Measurements from ENCODE around the gene DCDC1. TPM values are rescaled to one million over a fixed set of nuclear protein-coding genes. Genes with fewer than 3 reads are reported as not detected.

Gene DCDC1
- total RNA-seq, 1 experiment from 2014 or later: 0.22 TPM

DNA sequence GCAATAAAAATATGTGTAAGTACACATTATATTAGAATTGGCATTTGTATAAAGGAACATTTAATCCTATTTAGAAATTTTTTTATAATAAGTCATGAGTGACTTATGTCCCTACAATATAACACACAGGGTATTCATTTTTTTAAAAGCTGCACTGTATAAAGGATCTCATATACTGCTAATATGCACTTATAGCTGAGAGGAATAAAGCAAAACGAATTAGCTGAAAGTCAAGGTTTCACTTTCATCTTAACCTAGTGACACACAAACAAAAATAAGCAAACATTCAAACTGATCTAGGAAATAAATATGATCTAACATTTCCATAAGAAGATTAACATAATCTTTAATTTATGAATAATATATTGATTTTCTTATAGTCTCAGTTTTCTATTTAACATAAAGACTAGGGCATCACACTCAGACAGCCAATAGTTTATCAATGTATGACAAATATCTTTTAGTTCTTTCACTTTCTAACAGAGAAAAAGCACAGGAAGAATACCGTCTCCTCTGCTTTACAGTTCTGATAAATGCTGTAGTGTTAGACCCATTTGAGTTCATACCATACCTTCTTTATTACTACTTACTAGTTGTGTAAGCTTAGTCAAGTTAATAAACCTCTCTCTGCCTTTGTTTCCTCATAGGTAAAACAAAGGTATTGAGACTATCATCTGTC is 42.9 kb downstream of the DCDC1 start:
- DNase-seq (ENCODE audit: low spot score) (no peak), ATAC-seq (no peak)
- H3K4me1 Mint-ChIP-seq: 0 out of 2 replicates have a peak, but pooled peaks cover under 1% of the 10 kb centered on the region
- no peak for TF ChIP-seq TEAD1 (CRISPR knock-in tag; IDR thresholded peaks at IDR 0.05)
- H3K9me3 Mint-ChIP-seq: peaks cover 28% of the 10 kb centered on the region
- ChIA-PET CTCF (interaction anchor here (1.2 kb wide), 1 partner anchor 14 kb away, joined by 3 read pairs; no protein-coding TSS in a partner anchor), POLR2A (interaction anchor here (0.6 kb wide), 1 partner anchor 360 kb away, joined by 3 read pairs; no protein-coding TSS in a partner anchor)
- H3K36me3 Mint-ChIP-seq: no peaks in the 10 kb centered on the region; the same call in 1 of the 2 replicates
- H3K4me3 Mint-ChIP-seq: no peak overlapping the region
- no peaks in the 10 kb centered on the region for H3K27me3 Mint-ChIP-seq (ENCODE audit: low read depth)
- H3K27ac Mint-ChIP-seq: no peak overlapping the region

DNA sequence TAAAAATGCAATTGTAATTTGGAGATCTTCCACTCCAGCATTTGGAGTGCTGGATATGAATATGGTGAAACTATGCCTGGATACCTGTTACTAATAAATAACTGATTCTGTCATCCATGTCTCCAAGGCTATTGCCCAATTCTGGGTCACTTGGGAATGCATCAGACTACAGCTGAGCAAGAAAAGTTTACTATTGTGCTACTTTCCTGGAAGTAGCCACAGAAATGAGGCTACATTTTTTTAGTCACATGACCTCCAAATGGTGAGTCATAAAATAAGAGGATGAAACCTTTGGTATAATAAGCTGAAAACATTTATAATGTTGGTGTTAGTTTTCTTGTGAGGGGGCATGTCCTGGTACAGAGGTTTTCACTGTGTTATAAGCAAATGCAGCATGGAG is 44.4 kb downstream of the DCDC1 start:
- Mint-ChIP-seq H3K36me3 (no peaks in the 10 kb centered on the region; the same call in 1 of the 2 replicates), H3K4me3 (no peak overlapping the region), H3K27me3 (ENCODE audit: low read depth) (no peaks in the 10 kb centered on the region), H3K9me3 (peaks cover 16% of the 10 kb centered on the region), H3K4me1 (peaks cover 4% of the 10 kb centered on the region; the same call in 1 of the 2 replicates), H3K27ac (no peak overlapping the region)
- TF ChIP-seq GABPB1 (CRISPR knock-in tag; IDR thresholded peaks at IDR 0.05) (no peak), JUN (CRISPR knock-in tag; IDR thresholded peaks at IDR 0.05) (no peak), NFATC4 (CRISPR knock-in tag; IDR thresholded peaks at IDR 0.05) (no peak), CREM (CRISPR knock-in tag; IDR thresholded peaks at IDR 0.05) (no peak), TP53 (CRISPR knock-in tag; IDR thresholded peaks at IDR 0.05) (no peak), CBFB (CRISPR knock-in tag; IDR thresholded peaks at IDR 0.05; ENCODE audit: low read depth) (no peak), ZNF219 (CRISPR knock-in tag; IDR thresholded peaks at IDR 0.05; ENCODE audit: borderline replicate concordance) (no peak), RORB (CRISPR knock-in tag; IDR thresholded peaks at IDR 0.05) (no peak), NR3C1 (CRISPR knock-in tag; conservative IDR thresholded peaks at IDR 0.05; ENCODE audit: low read depth) (no peak), NFE2L1 (CRISPR knock-in tag; IDR thresholded peaks at IDR 0.05) (no peak)
- TF ChIP-seq, protein P1, sequence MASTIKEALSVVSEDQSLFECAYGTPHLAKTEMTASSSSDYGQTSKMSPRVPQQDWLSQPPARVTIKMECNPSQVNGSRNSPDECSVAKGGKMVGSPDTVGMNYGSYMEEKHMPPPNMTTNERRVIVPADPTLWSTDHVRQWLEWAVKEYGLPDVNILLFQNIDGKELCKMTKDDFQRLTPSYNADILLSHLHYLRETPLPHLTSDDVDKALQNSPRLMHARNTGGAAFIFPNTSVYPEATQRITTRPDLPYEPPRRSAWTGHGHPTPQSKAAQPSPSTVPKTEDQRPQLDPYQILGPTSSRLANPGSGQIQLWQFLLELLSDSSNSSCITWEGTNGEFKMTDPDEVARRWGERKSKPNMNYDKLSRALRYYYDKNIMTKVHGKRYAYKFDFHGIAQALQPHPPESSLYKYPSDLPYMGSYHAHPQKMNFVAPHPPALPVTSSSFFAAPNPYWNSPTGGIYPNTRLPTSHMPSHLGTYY (CRISPR knock-in tag; IDR thresholded peaks at IDR 0.05): no peak
- TF ChIP-seq, protein P2, sequence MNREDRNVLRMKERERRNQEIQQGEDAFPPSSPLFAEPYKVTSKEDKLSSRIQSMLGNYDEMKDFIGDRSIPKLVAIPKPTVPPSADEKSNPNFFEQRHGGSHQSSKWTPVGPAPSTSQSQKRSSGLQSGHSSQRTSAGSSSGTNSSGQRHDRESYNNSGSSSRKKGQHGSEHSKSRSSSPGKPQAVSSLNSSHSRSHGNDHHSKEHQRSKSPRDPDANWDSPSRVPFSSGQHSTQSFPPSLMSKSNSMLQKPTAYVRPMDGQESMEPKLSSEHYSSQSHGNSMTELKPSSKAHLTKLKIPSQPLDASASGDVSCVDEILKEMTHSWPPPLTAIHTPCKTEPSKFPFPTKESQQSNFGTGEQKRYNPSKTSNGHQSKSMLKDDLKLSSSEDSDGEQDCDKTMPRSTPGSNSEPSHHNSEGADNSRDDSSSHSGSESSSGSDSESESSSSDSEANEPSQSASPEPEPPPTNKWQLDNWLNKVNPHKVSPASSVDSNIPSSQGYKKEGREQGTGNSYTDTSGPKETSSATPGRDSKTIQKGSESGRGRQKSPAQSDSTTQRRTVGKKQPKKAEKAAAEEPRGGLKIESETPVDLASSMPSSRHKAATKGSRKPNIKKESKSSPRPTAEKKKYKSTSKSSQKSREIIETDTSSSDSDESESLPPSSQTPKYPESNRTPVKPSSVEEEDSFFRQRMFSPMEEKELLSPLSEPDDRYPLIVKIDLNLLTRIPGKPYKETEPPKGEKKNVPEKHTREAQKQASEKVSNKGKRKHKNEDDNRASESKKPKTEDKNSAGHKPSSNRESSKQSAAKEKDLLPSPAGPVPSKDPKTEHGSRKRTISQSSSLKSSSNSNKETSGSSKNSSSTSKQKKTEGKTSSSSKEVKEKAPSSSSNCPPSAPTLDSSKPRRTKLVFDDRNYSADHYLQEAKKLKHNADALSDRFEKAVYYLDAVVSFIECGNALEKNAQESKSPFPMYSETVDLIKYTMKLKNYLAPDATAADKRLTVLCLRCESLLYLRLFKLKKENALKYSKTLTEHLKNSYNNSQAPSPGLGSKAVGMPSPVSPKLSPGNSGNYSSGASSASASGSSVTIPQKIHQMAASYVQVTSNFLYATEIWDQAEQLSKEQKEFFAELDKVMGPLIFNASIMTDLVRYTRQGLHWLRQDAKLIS (CRISPR knock-in tag; IDR thresholded peaks at IDR 0.05; ENCODE audit: borderline replicate concordance): no peak
- TF ChIP-seq, protein P3, sequence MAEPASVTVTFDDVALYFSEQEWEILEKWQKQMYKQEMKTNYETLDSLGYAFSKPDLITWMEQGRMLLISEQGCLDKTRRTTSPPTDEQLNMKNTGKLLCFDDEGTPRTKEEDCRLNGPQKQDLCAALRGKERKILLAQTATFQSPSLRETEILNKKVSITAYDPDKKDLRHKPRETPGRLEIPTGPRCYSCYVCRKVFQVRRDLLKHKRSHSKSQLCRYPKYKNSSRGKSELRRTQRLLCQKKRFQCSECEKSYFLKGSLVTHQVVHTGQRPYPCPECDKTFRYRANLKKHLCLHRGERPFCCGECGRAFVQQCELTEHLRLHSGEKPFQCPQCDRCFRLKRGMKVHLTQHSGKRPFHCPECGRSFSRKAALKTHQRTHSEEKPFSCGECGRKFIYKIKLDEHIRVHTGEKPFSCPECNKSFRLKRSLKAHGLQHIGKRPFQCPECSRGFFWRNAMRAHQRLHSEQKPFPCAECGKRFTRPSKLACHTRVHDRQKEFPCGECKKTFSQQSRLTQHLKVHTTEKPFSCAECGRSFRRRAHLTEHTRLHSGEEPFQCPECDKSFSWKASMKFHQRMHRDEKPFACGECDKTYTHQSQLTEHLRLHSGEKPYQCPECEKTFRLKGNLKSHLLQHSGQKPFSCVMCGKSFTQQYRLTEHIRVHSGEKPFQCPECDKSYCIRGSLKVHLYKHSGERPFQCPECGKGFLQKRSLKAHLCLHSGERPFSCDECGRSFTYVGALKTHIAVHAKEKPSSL (CRISPR knock-in tag; conservative IDR thresholded peaks at IDR 0.05): no peak
- TF ChIP-seq, protein P4, sequence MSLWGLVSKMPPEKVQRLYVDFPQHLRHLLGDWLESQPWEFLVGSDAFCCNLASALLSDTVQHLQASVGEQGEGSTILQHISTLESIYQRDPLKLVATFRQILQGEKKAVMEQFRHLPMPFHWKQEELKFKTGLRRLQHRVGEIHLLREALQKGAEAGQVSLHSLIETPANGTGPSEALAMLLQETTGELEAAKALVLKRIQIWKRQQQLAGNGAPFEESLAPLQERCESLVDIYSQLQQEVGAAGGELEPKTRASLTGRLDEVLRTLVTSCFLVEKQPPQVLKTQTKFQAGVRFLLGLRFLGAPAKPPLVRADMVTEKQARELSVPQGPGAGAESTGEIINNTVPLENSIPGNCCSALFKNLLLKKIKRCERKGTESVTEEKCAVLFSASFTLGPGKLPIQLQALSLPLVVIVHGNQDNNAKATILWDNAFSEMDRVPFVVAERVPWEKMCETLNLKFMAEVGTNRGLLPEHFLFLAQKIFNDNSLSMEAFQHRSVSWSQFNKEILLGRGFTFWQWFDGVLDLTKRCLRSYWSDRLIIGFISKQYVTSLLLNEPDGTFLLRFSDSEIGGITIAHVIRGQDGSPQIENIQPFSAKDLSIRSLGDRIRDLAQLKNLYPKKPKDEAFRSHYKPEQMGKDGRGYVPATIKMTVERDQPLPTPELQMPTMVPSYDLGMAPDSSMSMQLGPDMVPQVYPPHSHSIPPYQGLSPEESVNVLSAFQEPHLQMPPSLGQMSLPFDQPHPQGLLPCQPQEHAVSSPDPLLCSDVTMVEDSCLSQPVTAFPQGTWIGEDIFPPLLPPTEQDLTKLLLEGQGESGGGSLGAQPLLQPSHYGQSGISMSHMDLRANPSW (CRISPR knock-in tag; conservative IDR thresholded peaks at IDR 0.05; ENCODE audit: low read depth): no peak
- TF ChIP-seq, protein P5, sequence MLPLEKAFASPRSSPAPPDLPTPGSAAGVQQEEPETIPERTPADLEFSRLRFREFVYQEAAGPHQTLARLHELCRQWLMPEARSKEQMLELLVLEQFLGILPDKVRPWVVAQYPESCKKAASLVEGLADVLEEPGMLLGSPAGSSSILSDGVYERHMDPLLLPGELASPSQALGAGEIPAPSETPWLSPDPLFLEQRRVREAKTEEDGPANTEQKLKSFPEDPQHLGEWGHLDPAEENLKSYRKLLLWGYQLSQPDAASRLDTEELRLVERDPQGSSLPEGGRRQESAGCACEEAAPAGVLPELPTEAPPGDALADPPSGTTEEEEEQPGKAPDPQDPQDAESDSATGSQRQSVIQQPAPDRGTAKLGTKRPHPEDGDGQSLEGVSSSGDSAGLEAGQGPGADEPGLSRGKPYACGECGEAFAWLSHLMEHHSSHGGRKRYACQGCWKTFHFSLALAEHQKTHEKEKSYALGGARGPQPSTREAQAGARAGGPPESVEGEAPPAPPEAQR (CRISPR knock-in tag; IDR thresholded peaks at IDR 0.05): no peak
- TF ChIP-seq, protein P6, sequence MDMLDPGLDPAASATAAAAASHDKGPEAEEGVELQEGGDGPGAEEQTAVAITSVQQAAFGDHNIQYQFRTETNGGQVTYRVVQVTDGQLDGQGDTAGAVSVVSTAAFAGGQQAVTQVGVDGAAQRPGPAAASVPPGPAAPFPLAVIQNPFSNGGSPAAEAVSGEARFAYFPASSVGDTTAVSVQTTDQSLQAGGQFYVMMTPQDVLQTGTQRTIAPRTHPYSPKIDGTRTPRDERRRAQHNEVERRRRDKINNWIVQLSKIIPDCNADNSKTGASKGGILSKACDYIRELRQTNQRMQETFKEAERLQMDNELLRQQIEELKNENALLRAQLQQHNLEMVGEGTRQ (CRISPR knock-in tag; IDR thresholded peaks at IDR 0.05): no peak
- TF ChIP-seq, protein P7, sequence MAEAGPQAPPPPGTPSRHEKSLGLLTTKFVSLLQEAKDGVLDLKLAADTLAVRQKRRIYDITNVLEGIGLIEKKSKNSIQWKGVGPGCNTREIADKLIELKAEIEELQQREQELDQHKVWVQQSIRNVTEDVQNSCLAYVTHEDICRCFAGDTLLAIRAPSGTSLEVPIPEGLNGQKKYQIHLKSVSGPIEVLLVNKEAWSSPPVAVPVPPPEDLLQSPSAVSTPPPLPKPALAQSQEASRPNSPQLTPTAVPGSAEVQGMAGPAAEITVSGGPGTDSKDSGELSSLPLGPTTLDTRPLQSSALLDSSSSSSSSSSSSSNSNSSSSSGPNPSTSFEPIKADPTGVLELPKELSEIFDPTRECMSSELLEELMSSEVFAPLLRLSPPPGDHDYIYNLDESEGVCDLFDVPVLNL (CRISPR knock-in tag; IDR thresholded peaks at IDR 0.05; ENCODE audit: borderline replicate concordance, low read depth): no peak
- TF ChIP-seq, protein P8, sequence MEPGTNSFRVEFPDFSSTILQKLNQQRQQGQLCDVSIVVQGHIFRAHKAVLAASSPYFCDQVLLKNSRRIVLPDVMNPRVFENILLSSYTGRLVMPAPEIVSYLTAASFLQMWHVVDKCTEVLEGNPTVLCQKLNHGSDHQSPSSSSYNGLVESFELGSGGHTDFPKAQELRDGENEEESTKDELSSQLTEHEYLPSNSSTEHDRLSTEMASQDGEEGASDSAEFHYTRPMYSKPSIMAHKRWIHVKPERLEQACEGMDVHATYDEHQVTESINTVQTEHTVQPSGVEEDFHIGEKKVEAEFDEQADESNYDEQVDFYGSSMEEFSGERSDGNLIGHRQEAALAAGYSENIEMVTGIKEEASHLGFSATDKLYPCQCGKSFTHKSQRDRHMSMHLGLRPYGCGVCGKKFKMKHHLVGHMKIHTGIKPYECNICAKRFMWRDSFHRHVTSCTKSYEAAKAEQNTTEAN (CRISPR knock-in tag; IDR thresholded peaks at IDR 0.05): no peak
- no peak for ATAC-seq
- ChIA-PET POLR2A (no interaction called here), CTCF (no interaction called here)
- no peak for DNase-seq (ENCODE audit: low spot score)

Data from WTC11 (cell line).